Fibroblast of the aortic adventitia (primary cell): Measurements from ENCODE around the gene PLA2G4A. TPM values are rescaled to one million over a fixed set of nuclear protein-coding genes. Genes with fewer than 3 reads are reported as not detected.

Experiments
- DNase-seq: peaks from one replicate; pipeline ENCODE4 v3.0.0-alpha.2; 2010; ENCODE audit warnings: low read depth
- H3K4me3 ChIP-seq: 2 replicates; pipeline ENCODE4 v1.5.1; 2011; ENCODE audit warnings: low read depth, mild to moderate bottlenecking, control low read depth, low read length, moderate library complexity
- total RNA-seq: library from RNA; depleted of rRNA; stranded (reverse); fragments of >200 nt; gene quantifications from 2 replicates; pipeline ENCODE4 v1.2.3, GENCODE V29; 2012; ENCODE audit warnings: low replicate concordance
- TF ChIP-seq, protein P1 (sequence below): IDR thresholded peaks from 2 replicates; pipeline ENCODE4 v1.5.1; 2011; ENCODE audit warnings: mild to moderate bottlenecking, low read length, control low read depth, inconsistent platforms; ENCODE audit not compliant: insufficient read depth

The PLA2G4A gene
- total RNA-seq, 1 donor: 74.7 TPM

DNA sequence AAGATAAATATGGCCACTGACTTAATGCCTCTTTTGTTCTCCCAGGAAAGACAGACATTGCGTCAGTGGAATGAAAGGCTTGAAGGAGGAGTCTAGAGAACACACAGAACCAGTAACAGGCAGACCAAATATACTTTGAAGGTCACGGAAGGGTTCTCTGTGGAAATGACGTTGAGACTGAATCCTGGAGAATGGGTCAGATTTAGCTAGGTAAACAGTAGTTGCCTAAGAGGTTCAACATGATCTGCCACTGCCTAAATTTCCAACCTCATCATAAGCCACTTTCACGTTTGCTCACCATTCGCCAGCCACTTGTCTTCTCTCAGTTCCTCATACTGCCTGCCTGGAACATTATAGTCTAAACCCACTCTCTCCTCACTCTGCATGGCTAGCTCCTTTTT is 20.5 kb downstream of the PLA2G4A start:
- H3K4me3 ChIP-seq: no peak overlapping the region
- TF ChIP-seq, protein P1, sequence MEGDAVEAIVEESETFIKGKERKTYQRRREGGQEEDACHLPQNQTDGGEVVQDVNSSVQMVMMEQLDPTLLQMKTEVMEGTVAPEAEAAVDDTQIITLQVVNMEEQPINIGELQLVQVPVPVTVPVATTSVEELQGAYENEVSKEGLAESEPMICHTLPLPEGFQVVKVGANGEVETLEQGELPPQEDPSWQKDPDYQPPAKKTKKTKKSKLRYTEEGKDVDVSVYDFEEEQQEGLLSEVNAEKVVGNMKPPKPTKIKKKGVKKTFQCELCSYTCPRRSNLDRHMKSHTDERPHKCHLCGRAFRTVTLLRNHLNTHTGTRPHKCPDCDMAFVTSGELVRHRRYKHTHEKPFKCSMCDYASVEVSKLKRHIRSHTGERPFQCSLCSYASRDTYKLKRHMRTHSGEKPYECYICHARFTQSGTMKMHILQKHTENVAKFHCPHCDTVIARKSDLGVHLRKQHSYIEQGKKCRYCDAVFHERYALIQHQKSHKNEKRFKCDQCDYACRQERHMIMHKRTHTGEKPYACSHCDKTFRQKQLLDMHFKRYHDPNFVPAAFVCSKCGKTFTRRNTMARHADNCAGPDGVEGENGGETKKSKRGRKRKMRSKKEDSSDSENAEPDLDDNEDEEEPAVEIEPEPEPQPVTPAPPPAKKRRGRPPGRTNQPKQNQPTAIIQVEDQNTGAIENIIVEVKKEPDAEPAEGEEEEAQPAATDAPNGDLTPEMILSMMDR: no peak
- no peak for DNase-seq

DNA sequence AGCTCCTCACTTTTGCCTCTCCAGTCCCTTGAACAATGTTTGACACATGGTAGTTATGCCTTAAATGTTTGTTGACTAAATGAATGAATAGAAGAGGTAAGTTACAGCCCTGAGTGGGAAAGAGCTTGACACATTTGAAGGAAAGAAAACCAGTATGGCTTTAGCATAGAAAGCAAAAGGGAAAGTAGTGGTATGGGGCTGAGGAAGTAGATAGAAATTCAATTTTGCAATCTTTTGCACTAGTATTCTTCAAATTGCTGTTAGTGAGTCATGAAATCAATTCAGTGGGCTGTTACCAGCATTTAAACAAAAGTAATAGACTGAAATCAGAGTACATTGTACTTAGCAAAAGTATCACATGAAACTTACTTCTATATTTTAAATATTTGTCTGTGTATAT is 21.1 kb downstream of the PLA2G4A start:
- TF ChIP-seq, protein P1: no peak
- no peak overlapping the region for H3K4me3 ChIP-seq
- peak; percentile 25 for DNase-seq

DNA sequence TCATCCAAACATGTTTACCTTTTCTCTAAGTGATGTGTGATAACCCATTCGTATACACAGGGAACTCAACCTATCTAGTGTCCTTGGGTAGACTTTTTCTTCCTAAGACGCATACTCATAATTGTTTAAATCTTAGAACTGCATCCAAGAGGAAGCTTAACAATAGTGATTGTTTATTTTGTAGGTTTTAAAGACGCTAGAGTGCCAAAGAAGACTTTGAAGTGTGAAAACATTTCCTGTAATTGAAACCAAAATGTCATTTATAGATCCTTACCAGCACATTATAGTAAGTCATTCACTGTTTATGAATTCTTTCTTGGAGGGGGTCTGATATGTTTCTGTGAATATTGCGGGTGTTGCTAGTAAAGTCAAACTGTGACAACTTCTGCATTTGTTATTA is 25.4 kb downstream of the PLA2G4A start:
- DNase-seq: no peak
- TF ChIP-seq, protein P1: no peak
- H3K4me3 ChIP-seq: no peak overlapping the region

DNA sequence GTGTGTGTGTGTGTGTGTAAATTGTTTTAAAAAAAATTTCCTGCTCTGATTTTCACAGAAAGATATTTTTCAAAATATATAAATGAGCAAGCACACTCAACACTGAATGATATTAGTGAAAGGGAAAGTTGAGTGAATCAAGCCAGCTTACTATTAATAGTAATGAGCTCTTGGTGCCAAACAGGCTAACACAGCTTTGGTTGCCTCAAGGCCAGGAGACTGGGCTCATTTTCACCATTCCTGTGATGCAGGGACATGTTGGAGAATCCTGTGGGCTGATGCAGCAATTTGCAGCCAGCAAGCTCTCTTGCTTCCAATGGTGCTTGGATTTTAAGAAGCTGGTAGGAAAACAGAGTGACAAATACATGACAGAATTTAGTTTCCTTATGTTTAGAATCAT is 30.2 kb downstream of the PLA2G4A start:
- H3K4me3 ChIP-seq: no peak overlapping the region
- TF ChIP-seq, protein P1: no peak
- peak; percentile 65 for DNase-seq

DNA sequence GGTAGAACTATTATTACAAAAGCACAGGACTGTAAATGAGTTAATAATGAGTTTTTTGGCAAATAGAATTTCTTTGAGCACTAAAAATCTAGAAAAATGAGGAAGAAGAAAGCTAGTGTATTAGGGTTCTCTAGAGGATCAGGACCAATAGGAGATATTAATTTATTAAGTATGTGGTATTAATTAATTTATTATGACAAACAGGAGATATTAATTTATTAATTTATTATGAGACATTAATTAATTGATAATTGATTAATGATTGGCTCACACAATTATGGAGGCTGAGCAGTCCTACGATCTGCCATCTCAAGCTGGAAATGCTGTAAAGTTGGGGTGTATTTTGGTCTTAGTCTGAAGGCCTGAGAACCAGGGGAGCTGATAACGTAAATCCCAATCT is 31.2 kb downstream of the PLA2G4A start:
- TF ChIP-seq, protein P1: no peak
- DNase-seq: no peak
- H3K4me3 ChIP-seq: no peak overlapping the region

DNA sequence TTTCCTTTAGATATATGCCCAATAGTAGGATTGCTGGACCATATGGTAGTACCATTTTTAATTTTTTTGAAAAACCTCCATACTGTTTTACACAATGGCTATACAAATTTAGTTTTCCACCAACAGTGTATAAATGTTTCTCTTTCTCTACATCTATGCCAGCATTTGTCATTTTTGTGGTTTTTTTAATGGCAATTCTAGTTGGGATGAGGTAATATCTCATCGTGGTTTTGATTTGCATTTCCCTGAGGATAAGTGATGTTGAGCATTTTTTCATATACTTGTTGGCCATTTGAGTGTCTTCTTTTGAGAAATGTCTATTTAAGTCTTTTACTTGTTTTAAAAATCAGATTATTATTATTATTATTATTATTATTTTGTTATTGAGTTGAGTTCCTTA is 35.5 kb downstream of the PLA2G4A start:
- peak; percentile 34 for DNase-seq
- TF ChIP-seq, protein P1: no peak
- no peak overlapping the region for H3K4me3 ChIP-seq

DNA sequence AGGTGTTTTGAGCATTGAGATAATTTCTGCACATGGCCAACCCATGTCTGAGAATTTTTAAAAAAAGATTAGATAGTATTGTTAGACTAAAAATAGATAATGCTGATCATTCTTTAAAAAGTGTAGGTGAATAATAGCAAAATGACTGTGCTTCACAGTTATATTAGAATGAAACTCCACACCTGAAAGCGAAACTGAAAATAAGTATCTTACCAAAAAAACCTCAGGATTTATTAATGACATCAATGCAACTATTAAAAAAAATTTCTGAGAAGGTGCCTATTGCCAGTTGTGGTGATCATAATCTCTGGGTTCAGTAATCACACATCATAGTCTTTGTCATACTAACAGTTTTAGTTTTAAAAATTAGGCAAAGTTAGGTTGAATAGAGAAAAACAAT is 36.5 kb downstream of the PLA2G4A start:
- DNase-seq: peak; percentile 28
- TF ChIP-seq, protein P1: no peak
- H3K4me3 ChIP-seq: no peak overlapping the region
